H9 (cell line): ENCODE measurements around the gene STARD10. TPM values are rescaled to one million over a fixed set of nuclear protein-coding genes. Genes with fewer than 3 reads are reported as not detected.

Experiments used
- DNase-seq: peaks from one replicate; pipeline ENCODE4 v3.0.0-alpha.2; 2017
- H2AFZ ChIP-seq: one replicate; pipeline ENCODE4 v1.6.1; 2013; ENCODE audit warnings: mild to moderate bottlenecking, low read length, control low read depth, moderate library complexity
- H2AK5ac ChIP-seq: 2 replicates; pipeline ENCODE4 v1.6.1; 2013; ENCODE audit warnings: low read length, control low read depth, mixed read lengths; ENCODE audit not compliant: insufficient read length
- H2BK120ac ChIP-seq: one replicate; pipeline ENCODE4 v1.6.1; 2013; ENCODE audit warnings: low read depth, mild to moderate bottlenecking, low read length, control low read depth, inconsistent platforms; ENCODE audit not compliant: poor library complexity, severe bottlenecking
- H2BK12ac ChIP-seq: 2 replicates; pipeline ENCODE4 v1.6.1; 2013; ENCODE audit warnings: low read length, control low read depth, mixed read lengths, low read depth; ENCODE audit not compliant: insufficient read length
- H2BK15ac ChIP-seq: 2 replicates; pipeline ENCODE4 v1.6.1; 2013; ENCODE audit warnings: low read depth, low read length, control low read depth
- H2BK20ac ChIP-seq: one replicate; pipeline ENCODE4 v1.6.1; 2013; ENCODE audit warnings: low read depth, mild to moderate bottlenecking, low read length, control low read depth, inconsistent platforms; ENCODE audit not compliant: poor library complexity, severe bottlenecking
- H2BK5ac ChIP-seq: 2 replicates; pipeline ENCODE4 v1.6.1; 2013; ENCODE audit warnings: low read length, control low read depth, mixed read lengths; ENCODE audit not compliant: insufficient read length
- H3K14ac ChIP-seq: 2 replicates; pipeline ENCODE4 v1.6.1; 2013; ENCODE audit warnings: low read length, control low read depth; ENCODE audit not compliant: insufficient read depth
- H3K18ac ChIP-seq: 2 replicates; pipeline ENCODE4 v1.6.1; 2013; ENCODE audit warnings: low read depth, mild to moderate bottlenecking, mixed read lengths, low read length, control low read depth; ENCODE audit not compliant: insufficient read length
- H3K23ac ChIP-seq: 2 replicates; pipeline ENCODE4 v1.6.1; 2013; ENCODE audit warnings: low read length, control low read depth, mixed read lengths, low read depth; ENCODE audit not compliant: insufficient read length
- H3K23me2 ChIP-seq: 2 replicates; pipeline ENCODE4 v1.6.1; 2013; ENCODE audit warnings: low read depth, mild to moderate bottlenecking, mixed read lengths, low read length, control low read depth; ENCODE audit not compliant: insufficient read length, poor library complexity, severe bottlenecking
- H3K27ac ChIP-seq: 2 replicates; pipeline ENCODE4 v1.5.1; 2013; ENCODE audit warnings: low read length, control low read depth, mixed read lengths, low read depth; ENCODE audit not compliant: insufficient read length
- H3K27me3 ChIP-seq: 2 replicates; pipeline ENCODE4 v1.6.1; 2013; ENCODE audit warnings: low read length, control low read depth, inconsistent platforms; ENCODE audit not compliant: insufficient read depth
- H3K4ac ChIP-seq: 2 replicates; pipeline ENCODE4 v1.6.1; 2013; ENCODE audit warnings: low read depth, mild to moderate bottlenecking, control low read depth, inconsistent platforms, low read length, moderate library complexity
- H3K4me1 ChIP-seq: 2 replicates; pipeline ENCODE4 v1.6.1; 2013; ENCODE audit warnings: low read length, control low read depth, inconsistent platforms; ENCODE audit not compliant: insufficient read depth
- H3K4me2 ChIP-seq: 2 replicates; pipeline ENCODE4 v1.6.1; 2013; ENCODE audit warnings: low read length, control low read depth, mixed read lengths; ENCODE audit not compliant: insufficient read length, insufficient read depth
- H3K56ac ChIP-seq: 2 replicates; pipeline ENCODE4 v1.6.1; 2013; ENCODE audit warnings: low read depth, mild to moderate bottlenecking, mixed read lengths, low read length, control low read depth; ENCODE audit not compliant: insufficient read length
- H3K79me1 ChIP-seq: 2 replicates; pipeline ENCODE4 v1.6.1; 2013; ENCODE audit warnings: low read depth, mild to moderate bottlenecking, moderate library complexity, low read length, control low read depth, inconsistent platforms; ENCODE audit not compliant: insufficient read depth, poor library complexity, severe bottlenecking
- H3K79me2 ChIP-seq: 2 replicates; pipeline ENCODE4 v1.6.1; 2013; ENCODE audit warnings: low read length, control low read depth, inconsistent platforms; ENCODE audit not compliant: insufficient read depth
- H3K9ac ChIP-seq: 2 replicates; pipeline ENCODE4 v1.6.1; 2013; ENCODE audit warnings: low read length, control low read depth, mixed read lengths; ENCODE audit not compliant: insufficient read length; ENCODE audit errors: extremely low read depth
- H3K9me3 ChIP-seq: one replicate; pipeline ENCODE4 v1.6.1; 2013; ENCODE audit warnings: low read depth, low read length, inconsistent platforms; ENCODE audit not compliant: control insufficient read depth
- H3T11ph ChIP-seq: one replicate; pipeline ENCODE4 v1.6.1; 2013; ENCODE audit warnings: mild to moderate bottlenecking, low read length, control low read depth, inconsistent platforms
- H4K20me1 ChIP-seq: one replicate; pipeline ENCODE4 v1.6.1; 2013; ENCODE audit not compliant: control insufficient read depth, insufficient read length, insufficient read depth
- H4K5ac ChIP-seq: 2 replicates; pipeline ENCODE4 v1.6.1; 2013; ENCODE audit warnings: low read depth, mild to moderate bottlenecking, mixed read lengths, low read length, control low read depth; ENCODE audit not compliant: insufficient read length
- H4K8ac ChIP-seq: replicated peaks from 2 replicates; pipeline ENCODE4 v1.6.1; 2013; ENCODE audit warnings: low read length, control low read depth, mixed read lengths, low read depth; ENCODE audit not compliant: insufficient read length
- H4K91ac ChIP-seq: 2 replicates; pipeline ENCODE4 v1.6.1; 2013; ENCODE audit warnings: low read depth, mild to moderate bottlenecking, moderate library complexity, mixed read lengths, low read length, control low read depth; ENCODE audit not compliant: insufficient read length
- H3K27ac Mint-ChIP-seq, 3 experiments: 2 replicates in 2 of 3; 3 replicates in 1 of 3; pipeline ENCODE4 v1.8.0; 2020 to 2021; ENCODE audit warnings: mixed read lengths in 3 of 3, mild to moderate bottlenecking in 1 of 3, moderate library complexity in 1 of 3
- H3K27me3 Mint-ChIP-seq: 2 replicates; pipeline ENCODE4 v1.8.0; 2021; ENCODE audit warnings: low read depth, mild to moderate bottlenecking, moderate library complexity, mixed read lengths
- H3K36me3 Mint-ChIP-seq, 3 experiments: 2 replicates in 2 of 3; 3 replicates in 1 of 3; pipeline ENCODE4 v1.8.0; 2020 to 2021; ENCODE audit warnings: low read depth in 3 of 3, mixed read lengths in 3 of 3; ENCODE audit not compliant: insufficient read depth in 1 of 3
- H3K4me1 Mint-ChIP-seq, 2 experiments: 2 replicates each; pipeline ENCODE4 v1.8.0; 2020; ENCODE audit warnings: mixed read lengths in 2 of 2
- H3K4me3 Mint-ChIP-seq, 2 experiments: 2 replicates in 1 of 2; 3 replicates in 1 of 2; pipeline ENCODE4 v1.8.0; 2020 to 2021; ENCODE audit warnings: mild to moderate bottlenecking in 2 of 2, mixed read lengths in 2 of 2, moderate library complexity in 1 of 2
- H3K9me3 Mint-ChIP-seq, 2 experiments: 2 replicates in 1 of 2; 3 replicates in 1 of 2; pipeline ENCODE4 v1.8.0; 2020; ENCODE audit warnings: mild to moderate bottlenecking in 2 of 2, mixed read lengths in 2 of 2, moderate library complexity in 1 of 2
- WGBS: extraction: QIAGEN DNeasy Blood & Tissue Kit; methylation state at CpG from one replicate; pipeline ENCODE4 v1.1.7; 2013; ENCODE audit warnings: missing lambda C conversion rate, low lambda C conversion rate, mixed read lengths; ENCODE audit not compliant: insufficient read length; ENCODE audit errors: extremely low coverage; 5-methylcytosine and 5-hydroxymethylcytosine counted together
- total RNA-seq: library from RNA; stranded (reverse); gene quantifications from 2 replicates; pipeline ENCODE4 v1.2.1, GENCODE V29; 2021
- TF ChIP-seq, protein P1 (sequence below): fragments of 200-600 bp; sonication (generic); conservative IDR thresholded peaks from 3 replicates; pipeline ENCODE4 v1.8.0; 2021; ENCODE audit warnings: antibody characterized with exemption, mild to moderate bottlenecking

Gene STARD10
- total RNA-seq, 1 experiment from 2014 or later, result 24.4 TPM

GRCh38 chr11:72840780-72841179, 46.9 kb upstream of the STARD10 start:
- H3K36me3 Mint-ChIP-seq, result peaks cover 0 to 5% (median 0%) of the 10 kb centered on the region in 3 experiments; a peak in 1 of 7 replicates
- no peak overlapping the region for H2AK5ac ChIP-seq
- no peak overlapping the region for H3K23ac ChIP-seq
- H3K9ac ChIP-seq, result no peak overlapping the region
- no peak overlapping the region for H4K91ac ChIP-seq
- no peaks in the 10 kb centered on the region for H3K9me3 ChIP-seq
- H3K23me2 ChIP-seq, result no peaks in the 10 kb centered on the region
- no CpG with 5 or more reads among the region's 4 CpGs for WGBS
- H3K27me3 Mint-ChIP-seq, result no peaks in the 10 kb centered on the region
- no peak overlapping the region for H4K8ac ChIP-seq
- H3K4me1 ChIP-seq, result no peaks in the 10 kb centered on the region
- H4K20me1 ChIP-seq, result no peaks in the 10 kb centered on the region
- no peak overlapping the region for H2AFZ ChIP-seq
- H3K27ac ChIP-seq, result no peak overlapping the region
- H3K9me3 Mint-ChIP-seq, result no peaks in the 10 kb centered on the region
- H3K18ac ChIP-seq, result no peak overlapping the region
- no peak overlapping the region for H3K27ac Mint-ChIP-seq
- no peaks in the 10 kb centered on the region for H3K79me2 ChIP-seq
- no peak overlapping the region for H2BK120ac ChIP-seq
- no peak overlapping the region for H2BK15ac ChIP-seq
- H3K4ac ChIP-seq, result no peak overlapping the region
- no peaks in the 10 kb centered on the region for H3K27me3 ChIP-seq
- H3K4me3 Mint-ChIP-seq, result no peak overlapping the region
- H3K79me1 ChIP-seq, result no peaks in the 10 kb centered on the region
- H3K14ac ChIP-seq, result no peak overlapping the region
- no peak overlapping the region for H3T11ph ChIP-seq
- H2BK12ac ChIP-seq, result no peak overlapping the region
- no peak for DNase-seq
- no peaks in the 10 kb centered on the region for H3K4me1 Mint-ChIP-seq
- no peak overlapping the region for H3K56ac ChIP-seq
- no peak overlapping the region for H2BK5ac ChIP-seq
- TF ChIP-seq, protein P1, sequence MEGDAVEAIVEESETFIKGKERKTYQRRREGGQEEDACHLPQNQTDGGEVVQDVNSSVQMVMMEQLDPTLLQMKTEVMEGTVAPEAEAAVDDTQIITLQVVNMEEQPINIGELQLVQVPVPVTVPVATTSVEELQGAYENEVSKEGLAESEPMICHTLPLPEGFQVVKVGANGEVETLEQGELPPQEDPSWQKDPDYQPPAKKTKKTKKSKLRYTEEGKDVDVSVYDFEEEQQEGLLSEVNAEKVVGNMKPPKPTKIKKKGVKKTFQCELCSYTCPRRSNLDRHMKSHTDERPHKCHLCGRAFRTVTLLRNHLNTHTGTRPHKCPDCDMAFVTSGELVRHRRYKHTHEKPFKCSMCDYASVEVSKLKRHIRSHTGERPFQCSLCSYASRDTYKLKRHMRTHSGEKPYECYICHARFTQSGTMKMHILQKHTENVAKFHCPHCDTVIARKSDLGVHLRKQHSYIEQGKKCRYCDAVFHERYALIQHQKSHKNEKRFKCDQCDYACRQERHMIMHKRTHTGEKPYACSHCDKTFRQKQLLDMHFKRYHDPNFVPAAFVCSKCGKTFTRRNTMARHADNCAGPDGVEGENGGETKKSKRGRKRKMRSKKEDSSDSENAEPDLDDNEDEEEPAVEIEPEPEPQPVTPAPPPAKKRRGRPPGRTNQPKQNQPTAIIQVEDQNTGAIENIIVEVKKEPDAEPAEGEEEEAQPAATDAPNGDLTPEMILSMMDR, result no peak
- H4K5ac ChIP-seq, result no peak overlapping the region
- no peak overlapping the region for H3K4me2 ChIP-seq
- H2BK20ac ChIP-seq, result no peak overlapping the region
